Measurements from ENCODE around the gene FZD10.

FZD10 gene

DNA sequence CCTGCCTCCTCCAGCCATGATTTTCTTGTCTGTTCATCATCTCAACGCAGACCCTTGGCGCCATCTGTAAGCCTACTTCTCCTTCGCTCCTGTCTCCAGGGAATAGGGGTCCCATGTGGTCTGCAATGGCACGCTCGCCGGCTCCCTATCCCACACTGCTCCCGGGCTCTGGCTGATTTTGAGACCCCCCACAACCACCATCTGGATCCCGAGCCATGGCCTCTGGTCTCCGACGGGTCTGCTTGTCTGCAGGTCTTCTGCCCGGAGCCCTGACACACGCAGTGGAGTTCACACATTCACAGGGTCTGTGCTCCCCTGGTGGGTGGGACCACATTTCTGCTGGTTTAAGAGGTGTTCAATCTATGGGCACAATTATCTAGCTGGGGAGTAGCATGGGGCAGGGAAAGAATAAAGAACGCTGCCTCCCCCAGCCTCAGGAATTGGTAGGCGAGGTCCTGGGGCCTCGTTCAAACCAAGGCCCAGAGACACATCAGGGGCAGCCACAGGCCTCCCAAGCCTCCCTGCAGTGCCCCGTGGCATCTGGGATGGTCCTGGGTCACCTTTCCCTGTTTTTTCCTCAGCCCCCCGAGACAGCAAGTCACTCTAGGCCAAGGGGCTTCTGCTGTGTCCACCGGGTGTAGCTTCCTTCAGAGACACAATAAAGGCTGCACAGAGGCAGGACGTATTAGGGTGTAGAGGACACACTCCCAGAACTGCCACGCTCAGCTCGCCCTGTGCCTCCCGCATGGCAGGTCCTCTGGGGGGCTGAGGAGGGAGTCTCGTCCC lies 21.5 kb downstream of the FZD10 start:
- DNase-seq: no peak

DNA sequence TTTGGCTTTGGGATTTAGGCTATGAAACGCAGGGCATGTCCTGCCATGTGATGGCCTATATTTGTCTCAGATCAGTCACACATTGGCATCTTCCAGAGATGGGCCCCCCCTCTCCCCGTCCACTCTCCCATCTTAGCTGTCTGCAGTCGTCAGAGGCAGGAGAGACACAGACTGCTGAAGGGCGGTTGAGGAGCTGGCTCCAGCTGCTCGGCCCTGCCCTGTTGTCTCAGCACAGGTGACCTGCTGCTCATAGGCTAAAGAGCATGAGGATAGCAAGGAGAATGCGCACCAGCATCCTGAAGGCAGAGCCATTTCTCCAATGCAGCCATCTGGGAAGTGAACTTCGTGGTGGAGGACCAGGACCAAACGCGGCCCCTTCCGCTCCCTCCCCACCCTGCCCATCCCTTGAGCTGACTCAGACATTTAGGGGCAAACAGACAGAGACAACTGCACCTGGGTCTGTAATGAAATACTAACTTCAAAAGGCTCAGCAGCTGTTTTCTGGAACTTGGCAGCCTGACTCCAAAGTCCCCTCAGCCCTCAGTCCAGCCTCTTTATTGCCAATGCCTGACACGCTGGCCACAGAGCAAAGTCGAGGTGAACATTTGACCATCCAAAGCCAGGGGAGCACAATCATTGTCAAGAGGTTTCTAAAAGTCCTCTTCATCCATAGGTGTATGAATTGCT lies 22.3 kb downstream of the FZD10 start:
- no peak for DNase-seq

DNA sequence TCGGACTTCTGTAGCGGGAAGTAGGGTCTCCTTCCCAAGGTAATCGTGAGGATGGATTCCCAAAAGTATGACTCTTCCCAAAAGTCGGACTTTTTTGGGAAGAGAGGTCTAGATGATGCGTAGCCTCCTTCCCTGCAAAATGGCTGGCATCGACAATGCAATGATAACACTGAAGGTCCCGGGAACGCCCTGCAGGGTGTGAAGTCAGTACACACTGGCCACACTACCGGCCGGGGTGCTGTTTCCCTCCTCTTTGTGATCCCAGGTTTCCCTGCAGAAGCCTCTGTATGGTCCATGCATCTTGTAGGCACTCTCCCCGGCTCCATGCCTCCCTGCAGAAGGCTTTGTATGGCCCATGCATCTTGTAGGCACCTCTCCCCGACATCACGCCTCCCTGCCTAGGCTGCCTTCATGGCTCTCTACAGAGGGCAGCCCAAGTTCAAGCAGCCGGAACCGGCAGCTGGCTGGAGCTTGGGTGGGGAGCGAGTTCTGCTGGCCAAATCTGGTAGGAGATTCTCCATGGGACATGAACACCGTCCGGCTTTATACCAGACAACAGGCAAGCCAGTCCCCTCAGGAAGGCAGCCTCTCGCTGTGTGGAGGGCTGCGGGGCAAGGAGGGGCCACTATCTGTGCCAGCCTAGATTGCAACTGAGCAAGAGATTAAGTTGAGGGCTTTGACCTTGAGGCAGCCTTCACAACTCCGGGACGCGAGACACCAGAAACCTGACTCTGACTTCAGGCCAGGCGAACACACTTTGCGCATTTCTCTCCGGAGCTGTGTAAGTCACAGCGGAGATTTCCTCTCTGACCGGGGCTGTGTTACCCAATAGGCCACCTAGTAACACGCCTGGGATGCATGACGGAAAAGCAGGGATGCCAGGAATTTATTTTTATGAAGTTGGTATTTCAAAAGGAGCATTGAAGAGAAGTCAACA lies 23.5 kb downstream of the FZD10 start:
- no peak for DNase-seq

DNA sequence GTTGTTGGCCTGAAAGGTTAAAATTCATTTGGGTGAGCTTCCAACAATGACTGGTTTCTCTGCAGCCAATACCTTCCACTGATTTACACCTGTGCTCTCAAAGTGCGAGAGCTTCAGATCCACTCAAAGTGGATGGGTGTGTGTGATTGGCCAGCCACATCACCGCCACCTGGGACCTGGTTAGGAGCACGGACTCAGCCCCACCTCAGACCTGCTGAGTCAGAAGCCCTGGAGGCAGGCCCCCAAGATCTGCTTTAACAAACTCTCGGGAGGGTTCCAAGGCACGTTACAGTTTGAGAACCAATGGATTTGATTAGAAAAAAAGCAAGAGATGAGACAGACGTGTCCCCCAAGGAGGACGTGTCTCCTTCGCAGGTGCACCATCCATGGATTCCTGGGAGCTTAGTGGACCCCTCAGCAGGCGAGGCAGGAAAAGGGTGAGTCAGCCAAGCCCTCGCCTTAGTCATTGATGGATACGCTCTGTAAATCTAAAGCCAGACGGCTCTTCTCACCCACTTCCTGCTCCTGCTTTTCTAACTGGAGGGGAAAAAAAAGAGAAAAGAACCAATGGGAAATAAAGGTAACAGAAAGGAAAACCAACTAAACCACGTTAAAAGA lies 24.5 kb downstream of the FZD10 start:
- no peak for DNase-seq

DNA sequence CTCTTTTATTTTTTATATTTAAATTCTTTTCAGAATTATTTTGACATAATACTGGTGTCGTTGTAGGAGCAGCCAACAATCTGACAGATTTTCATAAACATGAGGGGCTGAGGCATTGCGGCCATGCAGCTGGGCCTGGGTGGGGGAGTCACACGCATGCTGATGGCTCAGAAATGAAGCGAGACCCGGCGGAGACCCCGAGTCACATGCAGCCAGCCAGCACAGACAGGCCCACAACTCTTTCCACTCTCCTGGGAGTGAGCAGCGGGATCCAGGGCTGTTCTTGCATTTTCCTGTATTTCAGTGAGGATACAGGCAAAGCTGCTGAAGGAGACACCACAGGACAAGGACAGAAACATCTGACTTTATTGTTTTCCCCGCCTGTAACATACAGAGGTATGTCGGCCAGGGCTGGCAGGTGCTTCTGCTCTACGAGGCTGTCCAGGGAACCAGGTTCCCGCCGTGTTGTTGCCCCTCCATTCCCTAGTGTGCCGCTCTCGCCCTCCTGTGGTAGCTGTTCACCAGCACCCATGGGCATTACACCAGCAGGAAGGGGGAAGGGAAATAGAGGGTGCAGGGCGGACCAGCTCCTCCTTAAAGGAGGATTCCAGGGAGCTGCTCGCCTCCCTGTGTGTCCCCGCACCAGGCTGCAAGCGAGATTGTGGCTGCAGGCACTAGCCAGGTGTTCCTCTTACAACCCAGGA lies 30.5 kb downstream of the FZD10 start:
- no peak for DNase-seq

DNA sequence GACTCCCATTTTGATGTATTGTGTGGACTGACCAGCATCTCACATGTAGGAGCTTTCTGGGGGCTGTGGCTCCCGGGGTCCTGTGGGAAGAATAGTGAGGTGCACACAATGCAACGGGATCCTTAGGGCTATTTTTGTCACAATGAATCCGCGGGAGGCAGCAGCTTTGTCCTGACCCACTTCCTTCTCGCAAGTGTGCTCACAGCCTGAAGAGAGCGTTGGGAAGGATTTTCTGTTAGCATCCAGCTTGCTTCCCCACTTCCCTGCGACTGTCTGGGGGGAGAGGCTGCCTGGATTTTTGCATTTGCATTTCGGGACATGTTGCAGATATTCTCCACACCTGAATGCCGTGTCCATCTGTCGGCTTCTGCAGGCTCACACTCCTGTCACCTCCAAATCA lies 31.9 kb downstream of the FZD10 start:
- no peak for DNase-seq

DNA sequence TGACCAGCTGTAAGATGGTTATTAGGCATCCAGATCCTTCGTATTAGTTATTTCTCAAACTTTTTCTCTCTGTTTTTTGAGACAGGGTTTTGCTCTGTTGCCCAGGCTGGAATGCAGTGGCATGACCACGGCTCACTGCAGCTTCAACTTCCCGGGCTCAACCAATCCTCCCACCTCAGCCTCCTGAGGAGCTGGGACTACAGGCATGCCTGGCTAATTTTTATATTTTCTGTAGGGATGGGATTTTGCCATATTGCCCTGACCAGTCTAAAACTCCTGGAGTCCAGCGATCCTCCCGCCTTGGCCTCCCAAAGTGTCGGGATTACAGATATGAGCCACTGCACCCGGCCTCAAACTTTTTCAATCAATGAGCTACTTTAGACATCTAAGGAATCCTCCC lies 33.1 kb downstream of the FZD10 start:
- no peak for DNase-seq

DNA sequence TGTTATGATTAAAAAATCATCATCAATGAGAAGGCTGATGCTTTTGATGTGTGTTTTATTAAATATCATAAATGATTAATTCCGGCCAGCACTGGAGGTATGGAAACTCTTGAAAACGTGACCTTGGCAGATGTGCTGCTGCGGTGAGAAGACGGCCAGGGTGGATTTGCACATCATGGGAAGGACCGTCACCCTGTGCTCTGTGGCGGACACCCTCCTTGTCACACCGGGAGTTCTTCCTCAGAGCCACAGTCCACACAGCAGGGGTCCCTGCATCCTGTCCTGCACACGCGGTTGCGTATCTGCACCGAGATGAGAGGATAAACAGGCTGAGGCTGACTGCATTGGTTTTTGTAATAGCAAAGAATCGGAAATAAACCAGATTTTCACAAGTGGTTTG lies 33.5 kb downstream of the FZD10 start:
- no peak for DNase-seq

DNA sequence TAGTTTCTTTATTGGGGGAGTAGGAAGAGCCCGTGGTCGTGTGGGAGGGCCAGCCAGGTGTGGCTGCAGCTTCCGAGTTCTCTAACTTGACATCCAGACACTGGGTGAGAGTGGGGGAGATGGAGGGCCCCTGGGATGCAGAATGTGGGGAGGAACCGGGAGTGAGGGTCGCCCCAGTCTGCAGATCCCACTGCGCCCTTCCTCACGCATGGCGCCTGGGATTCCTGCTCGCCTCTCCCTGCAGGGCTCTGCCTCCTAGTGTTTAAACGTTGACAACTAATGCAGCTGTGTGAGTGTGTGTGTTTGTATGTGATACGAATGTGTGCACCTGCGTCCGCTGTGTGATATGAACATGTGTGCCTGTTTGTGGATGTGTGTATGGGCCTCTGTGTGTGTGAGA lies 34.6 kb downstream of the FZD10 start:
- DNase-seq: no peak

DNA sequence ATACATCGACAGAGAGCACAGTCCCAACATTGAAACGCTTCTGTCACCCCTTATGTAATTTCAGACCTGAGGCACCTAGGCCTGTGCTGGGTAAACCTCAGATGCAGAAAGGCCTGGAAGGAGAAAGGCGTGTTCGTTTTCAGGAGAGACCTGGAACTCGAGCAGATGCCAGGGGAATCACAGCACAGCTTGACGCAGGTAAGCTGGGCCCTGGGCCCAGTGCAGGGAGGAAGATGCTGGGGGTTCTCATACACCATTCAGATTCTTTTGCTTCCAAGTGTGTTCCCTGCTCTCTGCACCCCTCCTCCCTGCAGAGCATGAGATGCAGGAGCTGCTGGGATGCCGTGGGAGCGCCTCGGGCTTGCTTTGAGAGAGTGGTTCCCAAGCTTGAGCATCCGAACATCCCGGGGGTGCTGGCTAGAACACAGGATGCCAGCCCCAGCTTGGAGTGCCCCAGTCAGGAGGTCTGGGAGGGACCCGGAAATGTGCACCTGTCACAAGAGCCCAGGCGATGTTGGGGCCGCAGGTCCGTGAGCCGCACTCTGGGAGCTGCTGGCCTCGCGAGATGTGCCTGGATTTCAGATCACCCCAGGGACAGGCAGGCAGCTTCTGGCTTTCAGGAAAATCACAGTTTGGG lies 35.9 kb downstream of the FZD10 start:
- no peak for DNase-seq

DNA sequence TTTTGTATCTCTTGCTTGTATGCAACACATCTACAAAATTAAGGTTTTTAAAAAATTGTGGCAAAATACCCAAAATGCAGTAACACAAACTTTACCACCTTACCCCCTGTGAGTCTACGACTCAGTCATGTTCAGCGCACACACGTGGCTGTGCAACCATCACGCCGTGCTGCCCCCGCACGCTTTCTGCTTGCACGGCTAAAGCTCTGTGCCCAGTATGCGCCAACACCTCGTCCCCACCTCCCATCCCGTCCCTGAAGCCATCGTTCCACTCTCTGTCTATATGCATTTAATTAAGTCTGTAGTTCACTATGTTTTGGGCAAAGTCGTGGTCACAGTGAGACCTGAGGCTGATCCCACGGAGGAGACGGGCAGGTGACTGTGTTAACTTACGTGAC lies 36.4 kb downstream of the FZD10 start:
- no peak for DNase-seq

DNA sequence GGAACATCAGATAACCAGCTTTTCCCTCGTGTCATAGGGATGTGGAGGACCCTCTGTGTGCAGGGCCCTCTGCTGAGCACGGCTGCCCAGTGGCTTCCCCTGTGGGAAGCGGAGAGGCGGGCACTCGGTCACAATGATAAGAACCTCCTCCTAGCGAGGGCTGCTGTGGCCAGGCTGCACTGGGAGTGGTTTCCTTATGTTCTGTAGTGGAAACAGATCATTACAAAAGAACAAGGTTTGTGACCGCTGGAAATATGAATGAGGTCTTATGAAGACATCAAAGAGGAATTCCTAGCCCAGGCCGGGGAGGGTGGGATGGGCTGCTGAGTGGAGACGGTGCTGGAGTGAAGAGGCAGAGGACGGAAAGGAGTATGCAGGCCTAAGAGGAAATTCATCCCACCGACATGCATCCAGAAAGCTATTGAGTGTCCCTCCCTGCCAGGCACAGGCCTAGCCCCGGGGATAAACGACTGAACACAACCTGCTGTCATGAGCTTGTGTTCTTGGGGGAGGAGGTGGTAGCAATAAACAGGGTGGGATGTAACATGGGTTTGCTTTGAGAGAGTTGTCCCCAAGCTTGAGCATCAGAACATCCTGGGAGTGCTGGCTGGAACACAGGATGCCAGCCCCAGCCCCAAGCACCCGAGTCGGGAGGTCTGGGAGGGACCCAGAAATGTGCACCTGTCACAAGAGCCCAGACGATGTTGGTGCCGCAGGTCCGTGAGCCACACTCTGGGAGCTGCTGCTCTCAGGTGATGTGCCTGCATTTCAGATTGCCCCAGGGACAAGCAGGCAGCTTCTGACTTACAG lies 37.5 kb downstream of the FZD10 start:
- DNase-seq: no peak

DNA sequence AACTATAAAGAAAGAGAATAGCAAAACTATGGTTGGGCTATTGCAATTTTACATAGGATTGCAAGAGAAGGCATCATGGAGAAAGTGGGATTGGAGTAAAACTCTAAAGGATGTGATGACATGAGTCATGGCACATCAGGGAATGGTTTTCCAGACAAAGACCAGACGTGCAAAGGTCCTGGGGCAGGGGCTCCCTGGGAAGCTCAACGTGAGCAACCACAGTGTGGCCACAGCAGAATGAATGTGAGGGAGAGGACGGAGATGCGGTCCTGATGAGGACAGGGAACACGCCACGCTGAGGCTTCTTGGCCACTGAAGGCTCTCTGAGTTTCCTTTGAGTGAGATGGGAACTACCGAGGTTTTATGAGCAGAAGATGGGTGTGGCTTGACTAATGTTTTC lies 38.2 kb downstream of the FZD10 start:
- no peak for DNase-seq

DNA sequence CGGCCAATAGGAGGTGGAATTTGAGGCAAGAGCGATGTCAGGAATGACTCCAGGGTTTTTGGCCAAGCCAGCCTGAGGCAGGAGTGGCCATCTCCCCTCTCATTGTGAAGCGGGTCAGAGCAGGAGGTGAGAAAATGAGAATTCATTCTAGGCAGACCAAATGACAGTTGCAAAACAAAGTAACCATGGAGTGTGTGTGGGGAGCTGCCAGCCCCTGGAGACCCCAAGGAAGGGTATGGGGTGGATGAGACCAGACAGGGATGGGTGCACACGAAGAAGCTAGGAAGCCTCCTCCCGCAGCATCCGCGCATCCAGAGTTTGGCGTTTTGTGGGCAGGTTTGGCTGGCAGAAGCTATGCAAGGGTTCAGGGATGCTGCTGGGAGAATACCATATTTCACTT lies 38.8 kb downstream of the FZD10 start:
- no peak for DNase-seq

DNA sequence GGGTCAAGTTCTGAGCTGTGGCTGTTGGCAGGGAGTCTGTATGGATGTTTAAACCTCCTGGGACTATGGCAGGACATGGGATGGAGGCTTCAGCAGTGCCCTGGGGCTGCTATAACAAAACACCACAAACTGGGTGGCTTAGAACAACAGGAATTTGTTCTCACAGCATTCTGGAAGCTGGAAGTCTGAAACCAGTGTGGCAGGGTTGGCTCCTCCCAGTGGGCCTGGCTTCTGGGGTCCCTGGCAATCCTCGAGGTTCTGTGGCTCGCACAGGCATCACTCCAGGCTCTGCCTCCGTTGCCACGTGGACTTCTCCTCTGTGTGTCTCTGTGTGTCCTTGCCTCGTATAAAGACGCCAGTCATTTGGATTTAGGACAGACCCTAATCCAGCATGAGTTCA lies 39.9 kb downstream of the FZD10 start:
- DNase-seq: no peak

DNA sequence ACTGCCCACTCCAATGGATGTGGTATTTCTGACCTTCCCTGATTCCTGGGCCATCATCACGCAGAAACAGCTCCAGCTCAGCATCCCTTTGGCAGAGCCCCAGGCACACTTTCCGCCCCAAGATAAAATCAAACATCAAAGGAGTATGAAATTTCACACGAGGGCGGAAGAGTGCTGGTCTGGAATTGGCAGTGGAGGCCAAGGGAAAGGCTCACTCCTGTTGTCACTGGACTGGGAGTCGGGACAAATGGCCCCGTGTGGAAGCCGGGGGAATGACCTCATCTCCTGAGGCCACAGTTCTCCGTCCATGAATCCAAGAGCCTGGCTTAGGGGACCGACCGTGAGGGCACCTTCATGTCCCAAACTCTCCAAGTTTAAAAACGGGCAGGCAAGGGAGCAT lies 40.9 kb downstream of the FZD10 start:
- DNase-seq: no peak

DNA sequence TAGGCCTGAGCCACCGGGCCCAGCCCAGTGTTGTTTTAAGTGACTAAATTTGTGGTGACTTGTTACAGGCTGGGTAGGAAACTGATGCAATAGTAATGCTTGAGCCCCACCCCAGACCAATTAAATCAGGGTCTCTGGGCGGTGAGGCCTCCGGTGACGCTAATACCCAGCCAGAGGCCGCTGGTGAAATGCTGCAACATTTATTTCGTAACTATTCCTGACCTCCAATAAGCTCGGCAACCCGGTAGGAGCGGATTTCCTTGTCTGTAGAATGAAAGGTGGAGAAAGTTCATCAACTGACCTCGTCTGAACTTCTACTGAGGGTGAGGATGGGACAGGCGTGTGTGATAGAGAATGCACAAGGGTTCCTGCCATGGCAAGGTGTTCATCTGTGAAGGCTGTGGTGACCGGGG lies 42.3 kb downstream of the FZD10 start:
- no peak for DNase-seq

DNA sequence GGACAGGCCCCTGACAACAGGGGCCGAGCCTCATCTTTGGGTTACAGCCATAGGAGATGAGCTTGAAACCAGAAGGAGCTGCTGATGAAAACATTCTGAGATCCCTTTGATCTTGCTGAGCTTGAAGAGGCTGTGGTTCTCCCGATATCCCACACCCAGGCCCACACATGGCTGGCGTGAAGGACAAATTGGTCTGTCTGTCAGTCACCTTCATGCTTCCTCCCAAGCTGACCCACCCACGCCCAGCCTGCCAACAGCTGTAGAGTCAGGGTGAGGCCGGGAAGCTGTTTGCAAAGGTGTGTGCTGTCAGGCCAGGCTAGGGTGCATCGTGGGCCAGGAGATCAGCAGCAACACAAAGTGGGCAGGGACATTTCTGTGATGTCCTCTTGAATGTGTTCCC lies 43.2 kb downstream of the FZD10 start:
- DNase-seq: no peak

DNA sequence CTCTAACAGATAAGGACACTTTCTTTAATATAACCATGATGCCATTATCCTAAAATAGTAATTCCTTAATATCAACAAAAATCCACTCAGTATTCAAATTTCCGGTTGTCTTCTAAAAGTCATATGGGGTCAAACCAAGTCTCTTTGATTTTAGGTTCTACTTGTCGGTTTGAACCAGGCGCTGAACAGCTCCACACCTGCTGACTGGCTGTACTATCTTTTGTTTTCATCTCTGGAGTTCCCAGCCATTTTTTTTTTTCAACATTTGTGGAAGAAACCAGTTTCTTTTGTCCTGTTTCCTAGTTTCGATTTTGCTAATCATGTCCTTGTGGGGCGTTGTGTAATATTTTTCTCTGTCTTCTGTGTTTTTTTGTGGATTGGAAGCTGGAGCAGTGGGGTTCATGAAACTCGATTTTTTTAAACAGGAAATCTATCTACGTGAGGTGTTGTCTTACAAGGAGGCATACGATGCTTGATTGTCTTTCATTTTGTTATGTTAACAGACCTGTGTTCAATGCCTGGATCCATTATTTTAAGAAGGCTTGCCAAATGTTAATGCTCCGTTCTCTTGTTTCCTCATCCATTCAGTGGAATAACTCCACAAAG lies 50.2 kb downstream of the FZD10 start:
- DNase-seq: no peak

DNA sequence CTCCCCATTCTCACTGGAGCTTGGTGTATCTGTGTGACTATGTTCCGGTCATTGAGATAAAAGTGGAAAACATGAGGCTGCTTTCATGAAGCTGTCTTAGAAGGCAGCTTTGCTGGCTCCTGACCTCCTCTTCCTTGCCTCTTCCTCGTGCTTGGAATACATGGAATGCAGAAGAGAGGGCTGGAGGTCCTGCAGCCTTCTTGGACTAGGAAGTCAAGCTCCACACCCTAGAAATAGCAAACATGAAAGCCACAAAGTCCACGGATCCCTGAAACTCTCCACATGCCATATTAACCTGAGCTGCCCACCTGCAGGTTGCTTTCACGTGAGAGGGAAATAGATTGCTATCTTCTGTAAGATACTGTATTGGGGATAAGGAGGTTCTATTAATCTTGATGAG lies 51.0 kb downstream of the FZD10 start:
- DNase-seq: no peak
